Measurements from ENCODE around the gene HSDL2. TPM values are rescaled to one million over a fixed set of nuclear protein-coding genes. Genes with fewer than 3 reads are reported as not detected.

The HSDL2 gene
- polyA plus RNA-seq, 3 donors = 6.4 to 34.8 (median 26.9) TPM

DNA sequence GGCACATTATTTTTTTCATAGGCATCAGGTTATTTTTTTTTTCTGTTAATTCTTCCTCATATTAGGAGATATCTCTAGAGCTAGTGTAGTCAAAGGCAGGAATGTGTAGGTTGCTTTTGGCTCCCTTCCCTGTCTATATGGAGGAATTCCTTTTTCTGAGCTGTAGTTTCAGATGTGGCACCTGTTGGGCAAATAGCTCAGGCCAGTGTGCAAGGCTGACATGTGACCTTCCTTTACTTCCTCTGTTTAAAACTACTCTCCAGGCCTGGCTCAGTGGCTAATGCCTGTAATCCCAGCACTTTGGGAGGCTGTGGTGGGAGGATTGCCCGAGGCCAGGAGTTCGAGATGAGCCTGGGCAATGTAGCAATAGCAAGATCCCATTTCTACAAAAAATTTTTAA lies 66.2 kb downstream of the HSDL2 start:
- no peak overlapping the region for H3K4me3 ChIP-seq (replicated peaks in 1 of 3; ENCODE audit: low read depth in 2 of 3, low read length in 3 of 3)
- H3K9ac ChIP-seq (ENCODE audit: insufficient read depth, low read length, poor library complexity, severe bottlenecking) = no peak overlapping the region
- H3K27me3 ChIP-seq (ENCODE audit: control insufficient read depth in 2 of 2, insufficient read depth in 2 of 2, low read length in 2 of 2) = no peaks in the 10 kb centered on the region
- intact Hi-C loops (cut with micrococcal nuclease) = no loop called here
- H3K36me3 ChIP-seq (replicated peaks in 1 of 2; ENCODE audit: control insufficient read depth in 1 of 2, insufficient read depth in 2 of 2, low read length in 2 of 2) = peaks cover 0 to 9% of the 10 kb centered on the region in 2 donors
- H4K20me1 ChIP-seq (ENCODE audit: insufficient read depth, low read length) = no peaks in the 10 kb centered on the region
- TF ChIP-seq, protein P1, sequence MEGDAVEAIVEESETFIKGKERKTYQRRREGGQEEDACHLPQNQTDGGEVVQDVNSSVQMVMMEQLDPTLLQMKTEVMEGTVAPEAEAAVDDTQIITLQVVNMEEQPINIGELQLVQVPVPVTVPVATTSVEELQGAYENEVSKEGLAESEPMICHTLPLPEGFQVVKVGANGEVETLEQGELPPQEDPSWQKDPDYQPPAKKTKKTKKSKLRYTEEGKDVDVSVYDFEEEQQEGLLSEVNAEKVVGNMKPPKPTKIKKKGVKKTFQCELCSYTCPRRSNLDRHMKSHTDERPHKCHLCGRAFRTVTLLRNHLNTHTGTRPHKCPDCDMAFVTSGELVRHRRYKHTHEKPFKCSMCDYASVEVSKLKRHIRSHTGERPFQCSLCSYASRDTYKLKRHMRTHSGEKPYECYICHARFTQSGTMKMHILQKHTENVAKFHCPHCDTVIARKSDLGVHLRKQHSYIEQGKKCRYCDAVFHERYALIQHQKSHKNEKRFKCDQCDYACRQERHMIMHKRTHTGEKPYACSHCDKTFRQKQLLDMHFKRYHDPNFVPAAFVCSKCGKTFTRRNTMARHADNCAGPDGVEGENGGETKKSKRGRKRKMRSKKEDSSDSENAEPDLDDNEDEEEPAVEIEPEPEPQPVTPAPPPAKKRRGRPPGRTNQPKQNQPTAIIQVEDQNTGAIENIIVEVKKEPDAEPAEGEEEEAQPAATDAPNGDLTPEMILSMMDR (IDR thresholded peaks at IDR 0.05) = no peak
- no peaks in the 10 kb centered on the region for H3K79me2 ChIP-seq (ENCODE audit: insufficient read depth, low read length)
- no peaks in the 10 kb centered on the region for H3K9me3 ChIP-seq (replicated peaks in 1 of 2; ENCODE audit: control insufficient read depth in 1 of 2, insufficient read depth in 1 of 2, low read length in 2 of 2)
- no peak overlapping the region for H3K4me2 ChIP-seq (replicated peaks; ENCODE audit: extremely low read depth, low read length, poor library complexity, severe bottlenecking)
- peaks cover 28% of the 10 kb centered on the region for H3K4me1 Mint-ChIP-seq
- no peak for DNase-seq
- H3K9me3 Mint-ChIP-seq = no peaks in the 10 kb centered on the region
- H3K4me1 ChIP-seq (ENCODE audit: control insufficient read depth in 1 of 2, insufficient read depth in 2 of 2, low read length in 2 of 2) = peaks cover 8 to 21% of the 10 kb centered on the region in 2 donors
- H3K4me3 Mint-ChIP-seq = no peak overlapping the region
- H3K27me3 Mint-ChIP-seq (ENCODE audit: low read depth in 3 of 3) = no peaks in the 10 kb centered on the region
- peak overlapping the region in 1 of 2 donors; percentile 58 for H3K27ac ChIP-seq (ENCODE audit: low read depth in 1 of 2, low read length in 2 of 2)
- H2AFZ ChIP-seq (ENCODE audit: insufficient read depth, low read depth, low read length, poor library complexity, severe bottlenecking) = no peak overlapping the region
- no CpG with 5 or more reads among the region's 2 CpGs for WGBS (ENCODE audit: insufficient coverage)
- H3K27ac Mint-ChIP-seq = peak overlapping the region in 2 of 7 donors; percentile 27 to 42
- H3K36me3 Mint-ChIP-seq = peaks cover 14 to 27% of the 10 kb centered on the region in 2 donors

DNA sequence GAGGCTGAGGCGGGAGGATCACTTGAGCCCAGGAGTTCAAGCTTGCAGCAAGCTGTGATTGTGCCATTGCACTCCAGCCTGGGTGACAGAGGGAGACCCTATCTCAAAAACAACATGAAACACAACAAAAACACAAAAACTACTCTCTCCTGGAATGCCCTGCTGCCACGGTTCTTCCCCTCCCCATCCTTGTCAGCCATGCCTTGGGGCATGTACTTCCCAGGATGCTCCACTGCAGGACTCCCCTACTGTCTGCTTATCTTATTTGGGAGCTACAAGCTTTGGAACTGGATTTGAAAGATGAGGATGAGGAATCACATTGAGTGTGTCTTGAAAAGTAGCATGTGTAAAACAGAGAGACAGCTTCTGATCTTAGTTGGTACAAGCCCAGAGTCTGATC lies 66.6 kb downstream of the HSDL2 start:
- peak overlapping the region in 3 of 7 donors; percentile 52 to 58 (median 53) for H3K27ac Mint-ChIP-seq
- intact Hi-C loops (cut with micrococcal nuclease) = no loop called here
- peak overlapping the region in 1 of 2 donors; percentile 58 for H3K27ac ChIP-seq (ENCODE audit: low read depth in 1 of 2, low read length in 2 of 2)

More for the DNA sequence above, 66.6 kb downstream of the HSDL2 start:
- Histone ChIP-seq H3K36me3 (replicated peaks in 1 of 2; ENCODE audit: control insufficient read depth in 1 of 2, insufficient read depth in 2 of 2, low read length in 2 of 2) (peaks cover 0 to 7% of the 10 kb centered on the region in 2 donors), H2AFZ (ENCODE audit: insufficient read depth, low read depth, low read length, poor library complexity, severe bottlenecking) (no peak overlapping the region), H3K9ac (ENCODE audit: insufficient read depth, low read length, poor library complexity, severe bottlenecking) (no peak overlapping the region), H3K79me2 (ENCODE audit: insufficient read depth, low read length) (no peaks in the 10 kb centered on the region), H3K4me3 (replicated peaks in 1 of 3; ENCODE audit: low read depth in 2 of 3, low read length in 3 of 3) (no peak overlapping the region), H3K27me3 (ENCODE audit: control insufficient read depth in 2 of 2, insufficient read depth in 2 of 2, low read length in 2 of 2) (no peaks in the 10 kb centered on the region), H3K4me1 (ENCODE audit: control insufficient read depth in 1 of 2, insufficient read depth in 2 of 2, low read length in 2 of 2) (peaks cover 8 to 21% of the 10 kb centered on the region in 2 donors), H3K9me3 (replicated peaks in 1 of 2; ENCODE audit: control insufficient read depth in 1 of 2, insufficient read depth in 1 of 2, low read length in 2 of 2) (no peaks in the 10 kb centered on the region), H4K20me1 (ENCODE audit: insufficient read depth, low read length) (no peaks in the 10 kb centered on the region), H3K4me2 (replicated peaks; ENCODE audit: extremely low read depth, low read length, poor library complexity, severe bottlenecking) (no peak overlapping the region)
- Mint-ChIP-seq H3K9me3 (no peaks in the 10 kb centered on the region), H3K27me3 (ENCODE audit: low read depth in 3 of 3) (no peaks in the 10 kb centered on the region), H3K36me3 (peaks cover 12 to 24% of the 10 kb centered on the region in 2 donors), H3K4me1 (peaks cover 28% of the 10 kb centered on the region), H3K4me3 (no peak overlapping the region)
- WGBS (ENCODE audit: insufficient coverage) = 100% methylated on average over 1 of the region's 2 CpGs
- no peak for DNase-seq
- TF ChIP-seq, protein P1 (IDR thresholded peaks at IDR 0.05) = no peak

All from CD14-positive monocyte (primary cell).